CD4-positive, alpha-beta T cell (primary cell): ENCODE data around the gene CENPT. TPM values are rescaled to one million over a fixed set of nuclear protein-coding genes. Genes with fewer than 3 reads are reported as not detected.
A peak's percentile ranks its signal among the peaks of the same experiment; 100 is the strongest.

Experiments
- ATAC-seq: fragments of 200-7000 bp; cut with Tn5 transposase; one replicate; pipeline ENCODE4 v1.10.0; 2022; ENCODE audit warnings: mild to moderate bottlenecking; ENCODE audit not compliant: poor library complexity
- CTCF ChIA-PET: fragments of 350-600 bp; sonication (Branson Sonifier 250); formaldehyde crosslinking; loops from one replicate; lab custom pipeline; 2021; ENCODE audit warnings: antibody characterized with exemption, inconsistent platforms; lab: Charles Lee
- POLR2A ChIA-PET: fragments of 350-600 bp; sonication (Branson Sonifier 250); formaldehyde crosslinking; loops from one replicate; lab custom pipeline; 2021; ENCODE audit warnings: antibody characterized with exemption, inconsistent platforms; lab: Charles Lee
- DNase-seq, 14 experiments: peaks; one replicate each; pipeline ENCODE4 v3.0.0-alpha.2; 2013 to 2020; ENCODE audit warnings: mixed read lengths in 2 of 14
- H3K27ac ChIP-seq, 2 donors: one replicate each; pipeline versions ENCODE4 v1.5.1 to v1.7.0; 2013; ENCODE audit warnings: low read length in 2 of 2, low read depth in 1 of 2, mild to moderate bottlenecking in 1 of 2
- H3K27me3 ChIP-seq, 2 experiments: 1 replicate in 1 of 2; 2 replicates in 1 of 2; pipeline versions ENCODE4 v1.6.1 to v1.7.0; 2013; ENCODE audit warnings: low read length in 2 of 2, control low read depth in 1 of 2, mild to moderate bottlenecking in 1 of 2, moderate library complexity in 1 of 2; ENCODE audit not compliant: insufficient read depth in 2 of 2, control insufficient read depth in 1 of 2
- H3K36me3 ChIP-seq: one replicate; pipeline ENCODE4 v1.6.1; 2013; ENCODE audit warnings: low read length, control low read depth; ENCODE audit not compliant: insufficient read depth
- H3K4me1 ChIP-seq: one replicate; pipeline ENCODE4 v1.6.1; 2013; ENCODE audit warnings: low read length, control low read depth; ENCODE audit not compliant: insufficient read depth
- H3K4me3 ChIP-seq: one replicate; pipeline ENCODE4 v1.5.1; 2013; ENCODE audit warnings: mild to moderate bottlenecking, low read length, moderate library complexity
- H3K9me3 ChIP-seq, 2 experiments: 1 replicate in 1 of 2; 2 replicates in 1 of 2; pipeline versions ENCODE4 v1.6.1 to v1.7.0; 2013; ENCODE audit warnings: low read length in 2 of 2, mild to moderate bottlenecking in 2 of 2, control low read depth in 1 of 2, moderate library complexity in 1 of 2; ENCODE audit not compliant: control insufficient read depth in 1 of 2, insufficient read depth in 1 of 2
- H3K27ac Mint-ChIP-seq: one replicate; pipeline ENCODE4 v1.8.0; 2020; ENCODE audit warnings: mixed read lengths
- H3K27me3 Mint-ChIP-seq: one replicate; pipeline ENCODE4 v1.8.0; 2021; ENCODE audit warnings: mixed read lengths
- H3K36me3 Mint-ChIP-seq: one replicate; pipeline ENCODE4 v1.8.0; 2021; ENCODE audit warnings: low read depth, mixed read lengths
- H3K4me1 Mint-ChIP-seq: one replicate; pipeline ENCODE4 v1.8.0; 2021; ENCODE audit warnings: low read depth, mixed read lengths
- H3K4me3 Mint-ChIP-seq: one replicate; pipeline ENCODE4 v1.8.0; 2020; ENCODE audit warnings: mild to moderate bottlenecking, mixed read lengths
- H3K9me3 Mint-ChIP-seq: one replicate; pipeline ENCODE4 v1.8.0; 2020; ENCODE audit warnings: mixed read lengths
- intact Hi-C, 2 experiments: fragments of 100-400 bp; cut with DNase I in 1 of 2; cut with micrococcal nuclease in 1 of 2; formaldehyde crosslinking; loops; one replicate each; pipeline versions ENCODE4 v1.15.1 to v1.9.0; 2023 to 2025; cut with DNase I, micrococcal nuclease
- total RNA-seq, 174 experiments: library from RNA in 2 of 174; stranded (reverse) in 2 of 174; gene quantifications; one replicate each; pipeline ENCODE4 v1.2.3 and lab custom pipeline; 2021 to 2026
- TF ChIP-seq, protein P1 (sequence below): fragments of 200-600 bp; IDR thresholded peaks from one replicate; pipeline ENCODE4 v1.8.0; 2022; ENCODE audit warnings: antibody characterized with exemption, mild to moderate bottlenecking

Gene CENPT
- total RNA-seq, 2 experiments from 2014 or later, result 77.5 to 84.1 TPM

DNA sequence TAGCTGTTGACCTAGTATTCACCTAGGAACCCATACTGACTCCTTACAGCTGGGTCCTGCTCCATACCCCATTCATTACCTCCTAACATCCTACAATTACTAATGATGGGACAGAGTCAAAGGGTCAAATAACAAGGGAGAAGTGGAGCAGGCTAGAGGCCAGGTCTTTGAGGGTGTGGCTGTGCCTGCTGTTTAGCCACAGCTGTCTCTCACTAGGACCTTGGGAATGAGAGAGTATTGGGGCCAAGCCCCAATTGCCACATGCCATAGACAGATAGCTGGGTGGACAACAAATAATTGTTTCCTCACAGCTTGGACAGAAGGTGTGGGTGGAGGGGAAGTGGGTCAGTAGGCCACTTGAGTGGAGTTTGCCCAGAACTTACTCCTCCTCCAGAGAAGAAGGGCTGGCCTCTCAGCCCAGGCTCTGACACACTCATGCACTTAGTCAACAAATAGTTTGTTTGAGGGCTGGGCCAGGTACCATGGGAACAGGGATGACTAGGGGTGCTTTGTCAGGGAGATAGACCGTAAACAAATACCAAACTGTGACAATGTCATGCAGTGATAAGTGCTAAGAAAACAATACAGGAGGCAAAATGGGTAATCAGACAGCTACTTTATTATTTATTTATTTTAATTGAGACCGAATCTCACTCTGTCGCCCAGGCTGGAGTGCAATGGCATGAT is 10.2 kb upstream of the CENPT start:
- no peaks in the 10 kb centered on the region for H3K9me3 ChIP-seq
- peak in 10 of 14 experiments; percentile 11 to 74 (median 29) for DNase-seq
- TF ChIP-seq, protein P1, sequence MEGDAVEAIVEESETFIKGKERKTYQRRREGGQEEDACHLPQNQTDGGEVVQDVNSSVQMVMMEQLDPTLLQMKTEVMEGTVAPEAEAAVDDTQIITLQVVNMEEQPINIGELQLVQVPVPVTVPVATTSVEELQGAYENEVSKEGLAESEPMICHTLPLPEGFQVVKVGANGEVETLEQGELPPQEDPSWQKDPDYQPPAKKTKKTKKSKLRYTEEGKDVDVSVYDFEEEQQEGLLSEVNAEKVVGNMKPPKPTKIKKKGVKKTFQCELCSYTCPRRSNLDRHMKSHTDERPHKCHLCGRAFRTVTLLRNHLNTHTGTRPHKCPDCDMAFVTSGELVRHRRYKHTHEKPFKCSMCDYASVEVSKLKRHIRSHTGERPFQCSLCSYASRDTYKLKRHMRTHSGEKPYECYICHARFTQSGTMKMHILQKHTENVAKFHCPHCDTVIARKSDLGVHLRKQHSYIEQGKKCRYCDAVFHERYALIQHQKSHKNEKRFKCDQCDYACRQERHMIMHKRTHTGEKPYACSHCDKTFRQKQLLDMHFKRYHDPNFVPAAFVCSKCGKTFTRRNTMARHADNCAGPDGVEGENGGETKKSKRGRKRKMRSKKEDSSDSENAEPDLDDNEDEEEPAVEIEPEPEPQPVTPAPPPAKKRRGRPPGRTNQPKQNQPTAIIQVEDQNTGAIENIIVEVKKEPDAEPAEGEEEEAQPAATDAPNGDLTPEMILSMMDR, result no peak
- peaks cover 20% of the 10 kb centered on the region for H3K36me3 ChIP-seq
- Mint-ChIP-seq H3K27ac (peak overlapping the region; percentile 77), H3K4me3 (no peak overlapping the region), H3K27me3 (no peaks in the 10 kb centered on the region), H3K4me1 (peaks cover 31% of the 10 kb centered on the region), H3K9me3 (no peaks in the 10 kb centered on the region), H3K36me3 (peaks cover 15% of the 10 kb centered on the region)
- ChIA-PET CTCF (interaction anchor here (1.1 to 1.8 kb wide), 3 partner anchors 15 to 41 kb away, joined by 4 to 7 read pairs (median 4); partner anchors contain the start of gene THAP11), POLR2A (no interaction called here)
- H3K4me1 ChIP-seq, result peaks cover 31% of the 10 kb centered on the region
- H3K4me3 ChIP-seq, result no peak overlapping the region
- H3K27ac ChIP-seq, result peak overlapping the region in 1 of 2 donors; percentile 22
- intact Hi-C loops, result no loop called here
- ATAC-seq, result peak; percentile 84
- no peaks in the 10 kb centered on the region for H3K27me3 ChIP-seq

DNA sequence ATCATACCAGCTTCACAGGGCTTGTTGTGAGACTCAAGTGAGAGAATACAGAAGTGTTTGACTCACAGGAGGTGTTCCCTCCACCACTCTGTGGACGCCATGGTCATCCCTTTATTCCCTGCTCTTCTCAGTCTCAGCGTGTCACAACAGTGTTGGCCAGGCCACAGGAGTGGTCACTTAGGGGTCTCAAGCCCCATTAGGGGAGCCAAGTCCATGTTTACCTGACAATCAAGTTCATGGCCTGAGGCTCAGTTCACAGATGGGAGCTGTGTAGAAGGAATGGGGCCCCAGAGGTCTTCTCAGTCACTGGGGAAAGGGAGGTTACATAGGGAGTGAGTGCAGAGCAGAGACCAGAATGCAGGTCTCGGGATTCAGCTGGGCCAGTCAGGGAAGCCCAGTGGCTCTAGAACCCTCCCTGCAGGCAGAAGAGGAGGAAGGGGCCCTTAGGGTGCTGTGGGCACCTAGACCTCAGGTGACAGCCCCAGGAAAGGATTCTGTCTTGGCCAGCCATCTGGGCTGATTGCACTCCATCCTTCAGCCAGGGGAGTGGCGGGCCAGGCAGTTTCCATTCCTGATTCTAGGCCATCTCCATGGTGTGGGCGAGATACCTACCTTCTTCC is 9.5 kb upstream of the CENPT start:
- Mint-ChIP-seq H3K9me3 (no peaks in the 10 kb centered on the region), H3K4me1 (peaks cover 31% of the 10 kb centered on the region), H3K27me3 (no peaks in the 10 kb centered on the region), H3K27ac (peak overlapping the region; percentile 77), H3K36me3 (peaks cover 15% of the 10 kb centered on the region), H3K4me3 (no peak overlapping the region)
- POLR2A ChIA-PET, result no interaction called here
- Histone ChIP-seq H3K4me3 (no peak overlapping the region), H3K9me3 (no peaks in the 10 kb centered on the region), H3K27ac (no peak overlapping the region), H3K36me3 (peaks cover 18% of the 10 kb centered on the region), H3K4me1 (peaks cover 31% of the 10 kb centered on the region), H3K27me3 (no peaks in the 10 kb centered on the region)
- ATAC-seq (no peak), DNase-seq (no peak)
- intact Hi-C loops, result no loop called here
- TF ChIP-seq, protein P1, result no peak
- CTCF ChIA-PET, result interaction anchor here (0.6 to 1.8 kb wide), 4 partner anchors 14 to 231 kb away, joined by 4 to 7 read pairs (median 4); partner anchors contain the start of gene THAP11

DNA sequence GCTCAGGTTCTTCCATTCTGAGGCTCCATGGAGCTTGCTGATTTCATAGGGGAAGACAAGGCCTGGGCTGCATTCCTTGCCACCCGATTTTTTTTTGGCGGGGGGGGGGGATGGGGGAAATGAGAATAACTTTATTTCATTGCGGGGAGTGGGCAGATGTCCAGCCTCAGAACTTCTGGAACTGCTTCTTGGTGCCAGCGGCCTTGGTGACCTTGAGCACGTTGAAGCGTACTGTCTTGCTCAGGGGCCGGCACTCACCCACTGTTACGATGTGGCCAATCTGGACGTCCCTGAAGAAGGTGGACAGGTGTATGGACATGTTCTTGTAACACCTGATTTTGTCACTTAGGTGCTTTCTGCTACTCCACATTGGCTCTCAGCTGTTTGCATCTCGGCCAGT is 8.3 kb upstream of the CENPT start:
- H3K27ac Mint-ChIP-seq, result no peak overlapping the region

More for the DNA sequence above, 8.3 kb upstream of the CENPT start:
- no peaks in the 10 kb centered on the region for H3K9me3 Mint-ChIP-seq
- POLR2A ChIA-PET, result interaction anchor here (1.1 kb wide), 1 partner anchor 17 kb away, joined by 4 read pairs; the partner anchor contains the start of gene EDC4
- Histone ChIP-seq H3K9me3 (no peaks in the 10 kb centered on the region), H3K27ac (no peak overlapping the region), H3K27me3 (no peaks in the 10 kb centered on the region), H3K4me3 (no peak overlapping the region), H3K36me3 (peaks cover 8% of the 10 kb centered on the region), H3K4me1 (peaks cover 31% of the 10 kb centered on the region)
- TF ChIP-seq, protein P1, result no peak
- intact Hi-C loops, result no loop called here
- DNase-seq (no peak), ATAC-seq (no peak)
- H3K27me3 Mint-ChIP-seq, result no peaks in the 10 kb centered on the region
- H3K4me1 Mint-ChIP-seq, result peaks cover 31% of the 10 kb centered on the region
- no peak overlapping the region for H3K4me3 Mint-ChIP-seq
- H3K36me3 Mint-ChIP-seq, result peaks cover 8% of the 10 kb centered on the region
- CTCF ChIA-PET, result no interaction called here
